Measurements from ENCODE around the gene CASP9. TPM values are rescaled to one million over a fixed set of nuclear protein-coding genes. Genes with fewer than 3 reads are reported as not detected.

CASP9 gene
- total and polyA plus RNA-seq, 2 of the 13 experiments (the other 11 are each of a cell fraction or from before 2014, with no cell fraction given), result 8.5 to 11.5 TPM

GRCh38 chr1:15476927-15477326 is 47.1 kb downstream of the CASP9 start:
- Histone ChIP-seq H3K27me3 (ENCODE audit: control insufficient read depth in 1 of 2, insufficient read depth in 2 of 2, low read length in 2 of 2) (peaks cover 0 to 1% of the 10 kb centered on the region in 2 experiments; a peak in 1 of 5 replicates), H3K4me3 (replicated peaks in 1 of 3; ENCODE audit: insufficient read depth in 1 of 3, low read depth in 2 of 3, low read length in 3 of 3) (no peak overlapping the region), H2AFZ (ENCODE audit: low read length) (no peak overlapping the region), H3K4me1 (ENCODE audit: insufficient read depth, low read length) (no peaks in the 10 kb centered on the region), H3K79me2 (ENCODE audit: insufficient read depth, low read length) (no peaks in the 10 kb centered on the region), H3K9ac (ENCODE audit: insufficient read depth, low read depth, low read length) (no peak overlapping the region), H3K36me3 (replicated peaks in 1 of 2; ENCODE audit: control insufficient read depth in 1 of 2, insufficient read depth in 2 of 2, low read length in 2 of 2) (no peaks in the 10 kb centered on the region), H3K9me3 (ENCODE audit: low read length) (no peaks in the 10 kb centered on the region), H4K20me1 (ENCODE audit: insufficient read depth, low read length) (no peaks in the 10 kb centered on the region), H3K4me2 (ENCODE audit: low read depth, low read length) (no peak overlapping the region), H3K27ac (ENCODE audit: extremely low read length, insufficient read depth, low read length) (no peak overlapping the region)
- FAIRE-seq (no peak), ATAC-seq (no peak), DNase-seq (ENCODE audit: low spot score) (no peak)
- BruUV-seq (replicated peaks), result no TSS peak
- CTCF ChIA-PET (ENCODE audit: low intra/inter-chr PET ratio, low total read pairs), result no interaction called here
- 59% methylated on average over 3 of the region's 3 CpGs for whole genome bisulfite sequencing (ENCODE audit: low lambda C conversion rate)
- TF ChIP-seq KLF13 (CRISPR knock-in tag; IDR thresholded peaks at IDR 0.05) (no peak), MEIS2 (CRISPR knock-in tag; IDR thresholded peaks at IDR 0.05) (no peak), SMYD3 (CRISPR knock-in tag; IDR thresholded peaks at IDR 0.05) (no peak)
- intact Hi-C loops (cut with micrococcal nuclease; ENCODE audit: unreplicated experiment) (no loop called here), in situ Hi-C loops (cut with HindIII; ENCODE audit: extremely low pct_ligation_motif_present, low pct_unique_long_range_greater_than_20kb) (no loop called here)
- POLR2A ChIA-PET, result no interaction called here

DNA sequence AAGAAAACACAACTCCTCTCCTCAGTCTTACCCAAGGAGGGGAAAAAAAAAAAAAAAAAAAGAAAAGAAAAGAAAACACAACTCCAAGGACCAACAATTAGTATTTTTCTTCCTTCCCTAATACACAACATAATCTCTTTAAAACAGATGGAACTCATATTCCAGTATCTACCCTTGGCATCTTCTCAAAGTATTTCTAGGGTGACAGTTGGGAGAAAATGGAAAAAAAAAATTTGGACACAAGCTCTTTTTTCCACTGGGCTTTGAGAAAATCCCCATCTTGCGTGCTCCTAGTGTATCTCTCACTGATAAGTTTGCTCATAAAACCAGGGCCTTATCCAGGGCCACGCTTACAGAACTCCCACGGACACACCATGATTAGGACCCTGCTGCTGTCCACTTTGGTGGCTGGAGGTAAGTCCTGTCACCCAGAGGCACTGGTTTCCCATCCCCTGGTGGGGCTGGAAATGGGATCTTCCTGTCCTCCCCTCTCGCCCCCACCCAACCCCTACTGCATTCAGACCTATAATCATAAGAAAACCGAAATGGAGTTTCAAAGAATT is 48.2 kb downstream of the CASP9 start, which contains the start of gene CELA2B:
CELA2B (plus strand) TSS at position 353 of the 563 bp plus-strand sequence; CDS start at position 375, 22 bp downstream.
- no TSS peak for BruUV-seq (replicated peaks)
- intact Hi-C loops (cut with micrococcal nuclease; ENCODE audit: unreplicated experiment) (no loop called here), in situ Hi-C loops (cut with HindIII; ENCODE audit: extremely low pct_ligation_motif_present, low pct_unique_long_range_greater_than_20kb) (no loop called here)
- Histone ChIP-seq H3K4me1 (ENCODE audit: insufficient read depth, low read length) (no peaks in the 10 kb centered on the region), H3K79me2 (ENCODE audit: insufficient read depth, low read length) (no peaks in the 10 kb centered on the region), H3K4me3 (replicated peaks in 1 of 3; ENCODE audit: insufficient read depth in 1 of 3, low read depth in 2 of 3, low read length in 3 of 3) (no peak within 1 kb of the TSS), H3K27ac (ENCODE audit: extremely low read length, insufficient read depth, low read length) (no peak within 1 kb of the TSS), H3K36me3 (replicated peaks in 1 of 2; ENCODE audit: control insufficient read depth in 1 of 2, insufficient read depth in 2 of 2, low read length in 2 of 2) (no peaks in the 10 kb centered on the region), H2AFZ (ENCODE audit: low read length) (no peak within 1 kb of the TSS), H3K9ac (ENCODE audit: insufficient read depth, low read depth, low read length) (no peak within 1 kb of the TSS), H3K4me2 (ENCODE audit: low read depth, low read length) (no peak within 1 kb of the TSS), H3K9me3 (ENCODE audit: low read length) (no peaks in the 10 kb centered on the region), H4K20me1 (ENCODE audit: insufficient read depth, low read length) (no peaks in the 10 kb centered on the region), H3K27me3 (ENCODE audit: control insufficient read depth in 1 of 2, insufficient read depth in 2 of 2, low read length in 2 of 2) (no peaks in the 10 kb centered on the region; a peak in 2 of 5 replicates)
- FAIRE-seq, result no peak
- ATAC-seq, result no peak
- 29% methylated on average over 3 of the region's 5 CpGs for WGBS (ENCODE audit: low lambda C conversion rate)
- CTCF ChIA-PET (ENCODE audit: low intra/inter-chr PET ratio, low total read pairs), result no interaction called here
- POLR2A ChIA-PET, result no interaction called here
- TF ChIP-seq ZSCAN9 (CRISPR knock-in tag; IDR thresholded peaks at IDR 0.05; ENCODE audit: borderline replicate concordance), result no peak
- no peak for TF ChIP-seq ZSCAN31 (CRISPR knock-in tag; IDR thresholded peaks at IDR 0.05; ENCODE audit: low read depth)
- no peak for TF ChIP-seq SCMH1 (CRISPR knock-in tag; IDR thresholded peaks at IDR 0.05; ENCODE audit: borderline replicate concordance)
- no peak for TF ChIP-seq ZNF83 (CRISPR knock-in tag; IDR thresholded peaks at IDR 0.05; ENCODE audit: borderline replicate concordance)
- TF ChIP-seq ATF3 (CRISPR knock-in tag; IDR thresholded peaks at IDR 0.05), result no peak
- TF ChIP-seq NFE2L1 (CRISPR knock-in tag; IDR thresholded peaks at IDR 0.05; ENCODE audit: borderline replicate concordance), result no peak
- no peak for TF ChIP-seq PAWR (CRISPR knock-in tag; IDR thresholded peaks at IDR 0.05; ENCODE audit: borderline replicate concordance)
- TF ChIP-seq, protein P1, sequence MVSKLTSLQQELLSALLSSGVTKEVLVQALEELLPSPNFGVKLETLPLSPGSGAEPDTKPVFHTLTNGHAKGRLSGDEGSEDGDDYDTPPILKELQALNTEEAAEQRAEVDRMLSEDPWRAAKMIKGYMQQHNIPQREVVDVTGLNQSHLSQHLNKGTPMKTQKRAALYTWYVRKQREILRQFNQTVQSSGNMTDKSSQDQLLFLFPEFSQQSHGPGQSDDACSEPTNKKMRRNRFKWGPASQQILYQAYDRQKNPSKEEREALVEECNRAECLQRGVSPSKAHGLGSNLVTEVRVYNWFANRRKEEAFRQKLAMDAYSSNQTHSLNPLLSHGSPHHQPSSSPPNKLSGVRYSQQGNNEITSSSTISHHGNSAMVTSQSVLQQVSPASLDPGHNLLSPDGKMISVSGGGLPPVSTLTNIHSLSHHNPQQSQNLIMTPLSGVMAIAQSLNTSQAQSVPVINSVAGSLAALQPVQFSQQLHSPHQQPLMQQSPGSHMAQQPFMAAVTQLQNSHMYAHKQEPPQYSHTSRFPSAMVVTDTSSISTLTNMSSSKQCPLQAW (CRISPR knock-in tag; IDR thresholded peaks at IDR 0.05), result no peak
- no peak for TF ChIP-seq PRMT3 (CRISPR knock-in tag; IDR thresholded peaks at IDR 0.05; ENCODE audit: borderline replicate concordance, low read depth)
- TF ChIP-seq POLR2G (IDR thresholded peaks at IDR 0.05; ENCODE audit: low read depth, low read length), result no peak
- TF ChIP-seq MYPOP (CRISPR knock-in tag; IDR thresholded peaks at IDR 0.05), result no peak
- no peak for TF ChIP-seq POLR2A (IDR thresholded peaks at IDR 0.05; ENCODE audit: insufficient read depth in 1 of 2, low read depth in 2 of 2, low read length in 2 of 2)
- no peak for TF ChIP-seq BCL6 (CRISPR knock-in tag; IDR thresholded peaks at IDR 0.05)
- no peak for TF ChIP-seq ZNF225 (CRISPR knock-in tag; IDR thresholded peaks at IDR 0.05)
- DNase-seq (ENCODE audit: low spot score), result no peak

All from HepG2 (cell line).